Progenitor cell of endocrine pancreas (in vitro differentiated cells): ENCODE data around the gene NCOA1. TPM values are rescaled to one million over a fixed set of nuclear protein-coding genes. Genes with fewer than 3 reads are reported as not detected.

Experiments
- DNase-seq: peaks from one replicate; pipeline ENCODE4 v3.0.0; 2021; ENCODE audit warnings: low spot score; ENCODE audit not compliant: unreplicated experiment
- H3K27ac Mint-ChIP-seq: 2 replicates; pipeline ENCODE4 v1.8.0; 2021; ENCODE audit warnings: mild to moderate bottlenecking, moderate library complexity, mixed read lengths
- H3K27me3 Mint-ChIP-seq: 2 replicates; pipeline ENCODE4 v1.8.0; 2021; ENCODE audit warnings: mixed read lengths
- H3K36me3 Mint-ChIP-seq: 2 replicates; pipeline ENCODE4 v1.8.0; 2022; ENCODE audit warnings: mixed read lengths; ENCODE audit not compliant: insufficient read depth
- H3K4me1 Mint-ChIP-seq: 2 replicates; pipeline ENCODE4 v1.8.0; 2021; ENCODE audit warnings: low read depth, mixed read lengths
- H3K4me3 Mint-ChIP-seq: 2 replicates; pipeline ENCODE4 v1.8.0; 2021; ENCODE audit warnings: low read depth, mild to moderate bottlenecking, moderate library complexity, mixed read lengths
- H3K9me3 Mint-ChIP-seq: 2 replicates; pipeline ENCODE4 v1.8.0; 2021; ENCODE audit warnings: low read depth, mixed read lengths
- total RNA-seq: library from RNA; stranded (reverse); gene quantifications from 2 replicates; pipeline ENCODE4 v1.2.1, GENCODE V29; 2021
- TF ChIP-seq, protein P1 (sequence below): fragments of 200-600 bp; sonication (generic); IDR thresholded peaks from one replicate; pipeline ENCODE4 v1.5.0; 2021; ENCODE audit warnings: antibody characterized with exemption, mild to moderate bottlenecking; ENCODE audit not compliant: unreplicated experiment

Gene NCOA1
- total RNA-seq, 1 donor from 2014 or later: 32.3 TPM

DNA sequence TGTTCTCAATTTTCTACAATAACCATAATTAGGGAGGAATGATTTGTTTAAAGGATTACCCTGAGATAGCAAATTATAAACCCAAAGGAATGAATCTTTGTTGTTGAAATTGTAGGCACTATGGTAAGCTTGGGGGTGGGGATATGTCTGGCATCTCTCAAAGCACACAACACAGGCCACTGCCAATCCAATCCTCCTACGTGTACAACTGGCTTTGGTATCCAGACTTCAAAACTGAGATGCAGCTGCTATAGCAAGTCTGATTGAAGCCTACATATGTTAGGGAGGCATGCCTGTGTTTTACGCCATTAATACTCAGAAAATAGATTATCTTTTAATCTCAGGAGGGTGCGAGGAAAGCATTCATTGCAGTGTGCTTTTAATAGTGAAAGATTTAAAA, 5.9 kb upstream of the NCOA1 start:
- Mint-ChIP-seq H3K4me1 (peaks cover 12% of the 10 kb centered on the region), H3K4me3 (no peak overlapping the region), H3K36me3 (no peaks in the 10 kb centered on the region), H3K9me3 (peaks cover 8% of the 10 kb centered on the region), H3K27me3 (peaks cover 6% of the 10 kb centered on the region), H3K27ac (no peak overlapping the region)
- no peak for DNase-seq
- TF ChIP-seq, protein P1, sequence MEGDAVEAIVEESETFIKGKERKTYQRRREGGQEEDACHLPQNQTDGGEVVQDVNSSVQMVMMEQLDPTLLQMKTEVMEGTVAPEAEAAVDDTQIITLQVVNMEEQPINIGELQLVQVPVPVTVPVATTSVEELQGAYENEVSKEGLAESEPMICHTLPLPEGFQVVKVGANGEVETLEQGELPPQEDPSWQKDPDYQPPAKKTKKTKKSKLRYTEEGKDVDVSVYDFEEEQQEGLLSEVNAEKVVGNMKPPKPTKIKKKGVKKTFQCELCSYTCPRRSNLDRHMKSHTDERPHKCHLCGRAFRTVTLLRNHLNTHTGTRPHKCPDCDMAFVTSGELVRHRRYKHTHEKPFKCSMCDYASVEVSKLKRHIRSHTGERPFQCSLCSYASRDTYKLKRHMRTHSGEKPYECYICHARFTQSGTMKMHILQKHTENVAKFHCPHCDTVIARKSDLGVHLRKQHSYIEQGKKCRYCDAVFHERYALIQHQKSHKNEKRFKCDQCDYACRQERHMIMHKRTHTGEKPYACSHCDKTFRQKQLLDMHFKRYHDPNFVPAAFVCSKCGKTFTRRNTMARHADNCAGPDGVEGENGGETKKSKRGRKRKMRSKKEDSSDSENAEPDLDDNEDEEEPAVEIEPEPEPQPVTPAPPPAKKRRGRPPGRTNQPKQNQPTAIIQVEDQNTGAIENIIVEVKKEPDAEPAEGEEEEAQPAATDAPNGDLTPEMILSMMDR: no peak

DNA sequence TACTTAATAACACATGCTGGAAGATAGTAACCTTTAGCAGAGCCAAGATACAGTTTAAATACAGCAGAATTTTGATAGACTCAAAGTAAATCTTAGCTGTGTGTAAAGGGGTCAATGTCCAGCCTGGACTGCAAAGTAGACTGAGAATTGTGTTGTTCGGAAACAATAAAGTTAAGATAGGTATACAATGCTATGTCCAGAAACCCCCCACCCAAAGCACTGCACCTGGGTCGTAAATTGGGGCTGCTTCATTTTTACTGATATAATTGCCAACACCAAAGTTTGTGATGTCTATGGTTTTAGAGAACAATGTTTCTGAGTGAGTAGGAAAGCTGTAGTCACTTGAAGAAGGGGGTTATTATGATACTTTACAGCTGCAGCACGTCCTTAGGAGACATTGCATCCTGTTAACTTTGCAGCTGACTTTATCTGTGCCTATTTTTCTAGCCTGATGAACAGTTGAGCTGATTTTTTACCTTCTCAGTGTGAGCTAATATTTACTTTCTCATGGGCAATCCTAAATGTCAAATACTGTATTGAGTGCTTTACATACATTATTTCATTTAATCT, 4.3 kb upstream of the NCOA1 start:
- Mint-ChIP-seq H3K4me1 (peaks cover 13% of the 10 kb centered on the region), H3K4me3 (no peak overlapping the region)

DNA sequence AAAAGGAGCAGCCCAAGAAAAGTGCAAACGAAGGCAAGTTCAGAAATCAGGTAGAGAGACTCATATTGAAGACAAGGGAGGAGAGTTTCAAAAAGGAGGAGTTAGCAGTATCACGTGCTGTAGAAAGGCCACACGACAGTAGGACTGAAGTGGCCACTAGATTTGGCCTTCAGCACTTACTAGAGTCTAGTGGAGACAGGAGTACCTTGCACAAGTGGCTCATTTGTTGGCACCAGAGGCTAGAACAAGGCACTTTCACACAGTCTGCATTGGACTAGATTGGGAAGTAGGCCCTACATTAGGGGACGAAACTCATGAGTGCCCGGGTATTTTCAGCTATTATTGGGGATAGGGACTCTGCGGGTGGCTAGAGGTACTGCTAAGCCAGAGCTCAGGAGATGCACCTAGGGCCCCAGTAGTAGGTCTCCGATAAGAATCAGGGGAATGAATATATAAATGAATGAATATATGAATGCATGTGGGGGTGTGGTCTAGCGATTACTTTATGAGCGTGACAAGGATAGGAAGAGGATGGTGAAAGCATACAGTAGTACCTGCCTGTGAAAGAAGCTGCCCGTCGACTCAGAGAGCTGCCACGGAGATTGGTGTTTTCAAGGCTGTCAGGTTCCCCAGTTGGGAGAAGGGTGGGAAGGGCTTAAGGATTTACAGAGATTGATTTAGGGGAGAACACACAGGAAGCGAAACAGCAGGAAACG, 1.4 kb upstream of the NCOA1 start:
- peaks cover 25% of the 10 kb centered on the region for H3K27me3 Mint-ChIP-seq
- H3K4me1 Mint-ChIP-seq: peaks cover 29% of the 10 kb centered on the region
- H3K4me3 Mint-ChIP-seq: peak overlapping the region; percentile 84
- peaks cover 3% of the 10 kb centered on the region for H3K9me3 Mint-ChIP-seq
- H3K27ac Mint-ChIP-seq: peak overlapping the region; percentile 92
- no peaks in the 10 kb centered on the region for H3K36me3 Mint-ChIP-seq
- TF ChIP-seq, protein P1: no peak
- no peak for DNase-seq

More for the DNA sequence above, 4.3 kb upstream of the NCOA1 start:
- no peak for DNase-seq
- TF ChIP-seq, protein P1: no peak
- H3K27me3 Mint-ChIP-seq: peaks cover 6% of the 10 kb centered on the region
- no peaks in the 10 kb centered on the region for H3K36me3 Mint-ChIP-seq
- peaks cover 7% of the 10 kb centered on the region for H3K9me3 Mint-ChIP-seq
- no peak overlapping the region for H3K27ac Mint-ChIP-seq

DNA sequence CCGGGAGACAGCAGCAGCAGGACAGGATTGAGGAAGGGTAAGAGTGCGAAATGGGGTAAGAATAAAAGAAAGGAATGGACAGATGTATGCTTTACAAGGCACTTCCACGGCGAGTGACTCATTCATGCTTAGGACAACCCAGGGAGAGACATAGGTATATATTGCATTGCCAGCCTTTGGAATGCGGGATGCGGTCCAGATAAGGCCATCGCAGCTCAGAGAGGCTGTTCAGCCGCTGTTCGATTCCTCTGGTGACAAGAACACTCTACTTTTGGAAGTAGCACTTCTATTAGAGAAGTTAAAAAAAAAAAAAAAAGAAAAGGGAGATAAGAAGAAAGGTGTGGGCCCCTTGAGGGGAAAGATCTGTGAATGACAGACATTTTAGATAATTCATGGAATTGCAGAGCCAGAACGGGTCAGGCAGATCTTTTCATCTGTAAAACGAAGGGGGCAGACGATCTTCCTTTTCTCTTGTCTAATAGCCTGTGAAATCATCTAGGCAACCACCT, 819 bp upstream of the NCOA1 start:
- TF ChIP-seq, protein P1: no peak
- Mint-ChIP-seq H3K27me3 (peaks cover 25% of the 10 kb centered on the region), H3K4me1 (peaks cover 29% of the 10 kb centered on the region), H3K36me3 (no peaks in the 10 kb centered on the region), H3K4me3 (peak overlapping the region; percentile 84), H3K9me3 (no peaks in the 10 kb centered on the region), H3K27ac (peak overlapping the region; percentile 92)
- no peak for DNase-seq

DNA sequence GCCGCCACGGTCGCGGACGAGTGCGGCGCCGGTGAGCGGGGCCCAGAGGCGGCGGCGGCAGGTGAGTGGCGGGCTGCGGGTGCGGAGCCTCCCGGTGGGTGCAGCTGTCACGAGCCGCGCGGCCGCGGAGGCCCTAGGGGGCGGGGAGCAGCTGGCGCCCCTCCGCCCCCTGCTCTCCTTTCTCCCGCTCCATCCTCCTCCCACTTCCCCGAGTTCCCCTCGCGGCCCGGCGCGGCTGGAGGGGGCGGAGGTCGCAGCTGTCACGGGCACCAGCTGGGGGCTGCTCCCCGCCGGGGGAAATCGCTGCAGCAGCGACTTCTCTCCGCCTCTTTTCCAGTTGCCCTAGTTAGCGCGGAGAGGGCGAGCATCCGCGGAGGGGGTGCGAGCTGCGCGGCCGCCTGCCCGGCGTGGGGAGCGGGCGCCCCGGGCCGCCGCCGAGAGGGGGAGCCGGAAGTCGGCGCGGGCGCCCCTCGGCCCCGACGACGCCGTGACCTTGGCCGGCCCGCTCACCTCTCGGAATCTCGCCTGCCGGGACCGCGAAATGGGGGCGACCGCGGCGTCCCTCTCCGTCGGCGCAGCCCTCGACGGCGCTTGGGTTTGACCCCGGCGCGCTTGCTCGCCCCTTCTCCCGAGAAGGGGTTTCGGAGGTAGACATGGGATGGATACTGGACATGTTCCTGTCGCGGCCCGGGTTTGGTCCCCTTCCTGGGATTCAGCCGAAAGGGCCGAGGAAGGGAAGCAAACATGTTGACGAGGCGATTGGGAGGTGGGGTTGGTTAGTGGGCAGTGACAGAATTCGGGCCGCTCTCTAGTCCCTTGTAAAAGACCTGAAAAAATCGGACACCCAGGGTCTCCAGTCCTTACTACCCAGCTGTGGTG, 727 bp downstream of the NCOA1 start:
- Mint-ChIP-seq H3K27ac (peak overlapping the region; percentile 64), H3K36me3 (no peaks in the 10 kb centered on the region), H3K9me3 (no peaks in the 10 kb centered on the region), H3K27me3 (peaks cover 25% of the 10 kb centered on the region), H3K4me3 (peak overlapping the region; percentile 78), H3K4me1 (peaks cover 27% of the 10 kb centered on the region)
- peak; percentile 47 for DNase-seq
- TF ChIP-seq, protein P1: no peak
